ENCODE results near the gene KSR1.
A peak's percentile ranks its signal among the peaks of the same experiment; 100 is the strongest.

- TF ChIP-seq POLR2A (IDR thresholded peaks at IDR 0.05) (no peak), CTCF (IDR thresholded peaks at IDR 0.05) (peak in 3 of 4 experiments; percentile 50 to 58 (median 57)), POLR2AphosphoS5 (IDR thresholded peaks at IDR 0.05) (no peak)
Measured at GRCh38 chr17:27430882-27431491, 25.3 kb upstream of the KSR1 start.
